SH-SY5Y (cell line): ENCODE data around the gene SLC16A5.

Source experiments
- GATA2 ChIP-seq: IDR thresholded peaks from 2 replicates; pipeline ENCODE4 v1.6.1; 2011; ENCODE audit warnings: mild to moderate bottlenecking, low read depth, low read length
- GATA3 ChIP-seq: IDR thresholded peaks from 2 replicates; pipeline ENCODE4 v1.6.1; 2011; ENCODE audit warnings: low read depth, mild to moderate bottlenecking, low read length, moderate library complexity

DNA sequence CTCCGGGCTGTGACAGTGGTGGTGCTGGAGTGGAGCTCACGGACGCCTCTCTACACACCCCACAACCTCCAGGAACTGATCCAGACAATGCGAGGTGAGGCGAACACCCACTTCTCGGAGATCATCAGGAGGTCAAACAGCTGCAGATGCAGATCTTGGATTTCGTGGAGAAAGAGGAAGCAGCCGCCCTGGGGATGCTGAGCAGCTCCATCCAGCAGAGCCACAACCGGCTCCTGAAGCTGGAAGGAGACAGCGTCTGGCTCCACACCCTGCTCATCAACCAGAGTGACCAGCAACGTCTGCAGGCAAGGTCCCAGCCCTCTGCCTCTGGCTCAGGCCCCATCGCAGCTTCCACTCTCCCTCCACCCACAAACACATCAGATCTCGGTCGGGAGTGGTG lies 13.2 kb upstream of the SLC16A5 start:
- TF ChIP-seq GATA2 (no peak), GATA3 (no peak)
